Astrocyte (in vitro differentiated cells and primary cell): ENCODE measurements around the gene PCYT1B. TPM values are rescaled to one million over a fixed set of nuclear protein-coding genes. Genes with fewer than 3 reads are reported as not detected.

ENCODE experiments used
- DNase-seq: peaks from one replicate; pipeline ENCODE4 v3.0.0-alpha.2; 2010; ENCODE audit warnings: low read depth
- FAIRE-seq: peaks from 2 replicates; lab custom pipeline; 2011; peaks lifted over from hg19 to GRCh38; lab: Jason Lieb, UNC
- H2AFZ ChIP-seq: 2 replicates; pipeline ENCODE4 v1.6.0; 2012; ENCODE audit warnings: low read depth, low read length, inconsistent platforms
- H3K27ac ChIP-seq: 2 replicates; pipeline ENCODE4 v1.5.1; 2011; ENCODE audit warnings: low read depth, low read length, inconsistent platforms
- H3K27me3 ChIP-seq: 2 replicates; pipeline ENCODE4 v1.6.0; 2011; ENCODE audit warnings: low read length, inconsistent platforms; ENCODE audit not compliant: insufficient read depth
- H3K36me3 ChIP-seq: 2 replicates; pipeline ENCODE4 v1.5.1; 2011; ENCODE audit warnings: low read length, inconsistent platforms; ENCODE audit not compliant: insufficient read depth
- H3K4me1 ChIP-seq: 2 replicates; pipeline ENCODE4 v1.5.1; 2011; ENCODE audit warnings: low read length, inconsistent platforms; ENCODE audit not compliant: insufficient read depth
- H3K4me2 ChIP-seq: 2 replicates; pipeline ENCODE4 v1.6.0; 2012; ENCODE audit warnings: low read length, inconsistent platforms
- H3K4me3 ChIP-seq: 2 replicates; pipeline ENCODE4 v1.5.1; 2011; ENCODE audit warnings: low read depth, mild to moderate bottlenecking, low read length, inconsistent platforms; ENCODE audit not compliant: insufficient read depth
- H3K79me2 ChIP-seq: 2 replicates; pipeline ENCODE4 v1.6.0; 2012; ENCODE audit warnings: mild to moderate bottlenecking, low read length, inconsistent platforms; ENCODE audit not compliant: insufficient read depth
- H3K9ac ChIP-seq: 2 replicates; pipeline ENCODE4 v1.6.0; 2012; ENCODE audit warnings: mild to moderate bottlenecking, low read length, inconsistent platforms
- H3K9me3 ChIP-seq: 2 replicates; pipeline ENCODE4 v1.5.1; 2012; ENCODE audit warnings: low read depth, mild to moderate bottlenecking, low read length, inconsistent platforms; ENCODE audit not compliant: insufficient read depth
- H4K20me1 ChIP-seq: 2 replicates; pipeline ENCODE4 v1.6.0; 2012; ENCODE audit warnings: low read length, inconsistent platforms; ENCODE audit not compliant: insufficient read depth
- H3K27ac Mint-ChIP-seq: one replicate; pipeline ENCODE4 v1.8.0; 2021; ENCODE audit warnings: mild to moderate bottlenecking, mixed read lengths; ENCODE audit not compliant: unreplicated experiment
- H3K27me3 Mint-ChIP-seq: one replicate; pipeline ENCODE4 v1.8.0; 2021; ENCODE audit warnings: low read depth, mixed read lengths; ENCODE audit not compliant: unreplicated experiment
- H3K36me3 Mint-ChIP-seq: one replicate; pipeline ENCODE4 v1.8.0; 2021; ENCODE audit warnings: low read depth, mixed read lengths; ENCODE audit not compliant: unreplicated experiment
- H3K4me1 Mint-ChIP-seq: one replicate; pipeline ENCODE4 v1.8.0; 2021; ENCODE audit warnings: low read depth, mixed read lengths; ENCODE audit not compliant: unreplicated experiment
- H3K4me3 Mint-ChIP-seq: one replicate; pipeline ENCODE4 v1.8.0; 2021; ENCODE audit warnings: mild to moderate bottlenecking, moderate library complexity, mixed read lengths; ENCODE audit not compliant: unreplicated experiment
- H3K9me3 Mint-ChIP-seq: one replicate; pipeline ENCODE4 v1.8.0; 2021; ENCODE audit warnings: mild to moderate bottlenecking, mixed read lengths; ENCODE audit not compliant: unreplicated experiment
- EZH2 ChIP-seq: IDR thresholded peaks from 2 replicates; pipeline ENCODE4 v1.6.1; 2012; ENCODE audit warnings: mild to moderate bottlenecking, low read length, inconsistent platforms; ENCODE audit not compliant: insufficient read depth
- total RNA-seq: library from RNA; stranded (reverse); gene quantifications from 2 replicates; pipeline ENCODE4 v1.2.1, GENCODE V29; 2021
- TF ChIP-seq, protein P1 (sequence below): IDR thresholded peaks from 2 replicates; pipeline ENCODE4 v1.5.1; 2011; ENCODE audit warnings: low read depth, mild to moderate bottlenecking, inconsistent platforms, low read length, moderate library complexity; ENCODE audit not compliant: insufficient read depth

The PCYT1B gene
- total RNA-seq, 1 donor from 2014 or later: 5.6 TPM

GRCh38 chrX:24693453-24694202 lies 46.5 kb upstream of the PCYT1B start, which contains the start of gene POLA1:
TSS of gene POLA1 (plus strand) at chrX:24693918. CDS start at chrX:24693962, 44 bp downstream.
- DNase-seq (peak; percentile 90), FAIRE-seq (no peak)
- no peaks in the 10 kb centered on the region for H4K20me1 ChIP-seq
- Mint-ChIP-seq H3K4me3 (peak within 1 kb of the TSS; percentile 89), H3K27ac (peak within 1 kb of the TSS; percentile 12), H3K9me3 (no peaks in the 10 kb centered on the region), H3K27me3 (no peaks in the 10 kb centered on the region), H3K4me1 (no peaks in the 10 kb centered on the region), H3K36me3 (no peaks in the 10 kb centered on the region)
- peak within 1 kb of the TSS; percentile 78 for H3K4me3 ChIP-seq
- TF ChIP-seq, protein P1, sequence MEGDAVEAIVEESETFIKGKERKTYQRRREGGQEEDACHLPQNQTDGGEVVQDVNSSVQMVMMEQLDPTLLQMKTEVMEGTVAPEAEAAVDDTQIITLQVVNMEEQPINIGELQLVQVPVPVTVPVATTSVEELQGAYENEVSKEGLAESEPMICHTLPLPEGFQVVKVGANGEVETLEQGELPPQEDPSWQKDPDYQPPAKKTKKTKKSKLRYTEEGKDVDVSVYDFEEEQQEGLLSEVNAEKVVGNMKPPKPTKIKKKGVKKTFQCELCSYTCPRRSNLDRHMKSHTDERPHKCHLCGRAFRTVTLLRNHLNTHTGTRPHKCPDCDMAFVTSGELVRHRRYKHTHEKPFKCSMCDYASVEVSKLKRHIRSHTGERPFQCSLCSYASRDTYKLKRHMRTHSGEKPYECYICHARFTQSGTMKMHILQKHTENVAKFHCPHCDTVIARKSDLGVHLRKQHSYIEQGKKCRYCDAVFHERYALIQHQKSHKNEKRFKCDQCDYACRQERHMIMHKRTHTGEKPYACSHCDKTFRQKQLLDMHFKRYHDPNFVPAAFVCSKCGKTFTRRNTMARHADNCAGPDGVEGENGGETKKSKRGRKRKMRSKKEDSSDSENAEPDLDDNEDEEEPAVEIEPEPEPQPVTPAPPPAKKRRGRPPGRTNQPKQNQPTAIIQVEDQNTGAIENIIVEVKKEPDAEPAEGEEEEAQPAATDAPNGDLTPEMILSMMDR: no peak
- TF ChIP-seq EZH2: no peak
- peaks cover 32% of the 10 kb centered on the region for H3K79me2 ChIP-seq
- H3K9me3 ChIP-seq: no peaks in the 10 kb centered on the region
- H3K9ac ChIP-seq: peak within 1 kb of the TSS; percentile 85
- H3K4me1 ChIP-seq: no peaks in the 10 kb centered on the region
- peak within 1 kb of the TSS; percentile 63 for H3K27ac ChIP-seq
- H2AFZ ChIP-seq: peak within 1 kb of the TSS; percentile 73
- H3K4me2 ChIP-seq: peak within 1 kb of the TSS; percentile 89
- no peaks in the 10 kb centered on the region for H3K36me3 ChIP-seq
- H3K27me3 ChIP-seq: no peaks in the 10 kb centered on the region

DNA sequence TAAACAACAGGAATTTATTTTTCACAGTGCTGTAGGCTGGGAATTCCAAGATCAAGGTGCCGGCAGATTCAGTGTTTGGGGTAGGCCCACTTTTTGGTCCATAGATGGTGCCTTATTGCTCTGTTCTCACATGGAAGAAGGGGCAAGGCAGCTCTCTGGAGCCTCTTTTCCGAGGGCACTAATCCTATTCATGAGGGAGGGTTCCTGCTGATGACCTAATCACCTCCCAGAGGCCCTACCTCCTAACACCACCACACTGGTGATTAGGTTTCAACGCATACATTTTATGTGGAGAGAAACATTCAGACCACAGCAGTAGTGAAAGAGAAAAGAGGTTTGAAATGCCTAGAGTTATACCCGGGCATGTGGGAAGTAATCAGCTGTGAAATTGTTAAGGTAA lies 45.2 kb upstream of the PCYT1B start:
- no peaks in the 10 kb centered on the region for H3K9me3 ChIP-seq
- H3K4me1 Mint-ChIP-seq: no peaks in the 10 kb centered on the region
- DNase-seq (no peak), FAIRE-seq (no peak)
- no peak overlapping the region for H3K27ac ChIP-seq
- no peaks in the 10 kb centered on the region for H3K36me3 Mint-ChIP-seq
- no peak overlapping the region for H3K4me3 Mint-ChIP-seq
- H4K20me1 ChIP-seq: no peaks in the 10 kb centered on the region
- H3K27me3 Mint-ChIP-seq: no peaks in the 10 kb centered on the region
- no peaks in the 10 kb centered on the region for H3K9me3 Mint-ChIP-seq
- H3K36me3 ChIP-seq: no peaks in the 10 kb centered on the region
- no peak overlapping the region for H3K9ac ChIP-seq
- no peak overlapping the region for H3K4me3 ChIP-seq
- no peaks in the 10 kb centered on the region for H3K27me3 ChIP-seq
- no peak overlapping the region for H2AFZ ChIP-seq
- peaks cover 28% of the 10 kb centered on the region for H3K79me2 ChIP-seq
- H3K27ac Mint-ChIP-seq: no peak overlapping the region
- H3K4me1 ChIP-seq: no peaks in the 10 kb centered on the region
- TF ChIP-seq, protein P1: no peak
- no peak for TF ChIP-seq EZH2
- H3K4me2 ChIP-seq: no peak overlapping the region

DNA sequence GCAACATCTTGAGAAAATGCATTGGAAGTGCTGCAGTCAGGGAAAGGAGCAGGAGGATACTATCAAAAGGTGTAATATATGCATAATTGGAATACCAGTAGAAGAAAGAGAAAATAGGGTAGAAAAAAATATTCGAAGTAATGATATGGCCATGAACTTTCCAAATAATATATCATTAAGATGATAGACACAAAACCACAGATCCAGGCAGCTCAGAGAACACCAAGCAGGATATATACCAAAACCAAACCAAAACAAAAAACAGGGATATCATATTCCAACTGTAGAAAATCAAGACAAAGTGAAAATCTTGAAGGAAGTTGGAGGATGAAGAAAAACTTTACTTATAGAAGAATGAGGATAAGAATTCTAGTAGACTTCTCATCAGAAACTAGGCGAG lies 36.9 kb upstream of the PCYT1B start:
- H3K4me2 ChIP-seq: no peak overlapping the region
- Mint-ChIP-seq H3K36me3 (no peaks in the 10 kb centered on the region), H3K4me3 (no peak overlapping the region), H3K4me1 (no peaks in the 10 kb centered on the region), H3K27ac (no peak overlapping the region), H3K9me3 (no peaks in the 10 kb centered on the region), H3K27me3 (peaks cover 2% of the 10 kb centered on the region)
- H4K20me1 ChIP-seq: no peaks in the 10 kb centered on the region
- no peak for DNase-seq
- no peaks in the 10 kb centered on the region for H3K9me3 ChIP-seq
- H3K79me2 ChIP-seq: no peaks in the 10 kb centered on the region
- FAIRE-seq: peak; percentile 79
- no peaks in the 10 kb centered on the region for H3K4me1 ChIP-seq
- H2AFZ ChIP-seq: no peak overlapping the region
- H3K36me3 ChIP-seq: no peaks in the 10 kb centered on the region
- TF ChIP-seq, protein P1: no peak
- no peak for TF ChIP-seq EZH2
- H3K9ac ChIP-seq: no peak overlapping the region
- H3K27ac ChIP-seq: no peak overlapping the region
- no peaks in the 10 kb centered on the region for H3K27me3 ChIP-seq
- no peak overlapping the region for H3K4me3 ChIP-seq
